ENCODE results near the gene SH2D1A.
"Not testable (repeated sequence)": the region's sequence is repeated elsewhere in the genome, so short reads cannot be mapped to it uniquely, and the experiment has no call there.

The SH2D1A gene
- 0 to 1.8 (median 0.03) reads per million in 17 experiments for total RNA-seq

- DNase-seq: no peak
Observed at GRCh38 chrX:124346117-124346876, at the start of gene SH2D1A. Gene SH2D1A (plus strand): TSS chrX:124346563. CDS start chrX:124346643, 80 bp downstream.

GRCh38 chrX:124299323-124299722 lies 47.0 kb upstream of the SH2D1A start:
- DNase-seq: not testable (repeated sequence)

GRCh38 chrX:124300405-124300804 lies 46.0 kb upstream of the SH2D1A start:
- no peak for DNase-seq

- no peak for DNase-seq
Observed at GRCh38 chrX:124307253-124307907, 39.0 kb upstream of the SH2D1A start.

- no peak for DNase-seq
Observed at GRCh38 chrX:124325732-124326131, 20.6 kb upstream of the SH2D1A start.

- DNase-seq: no peak
Observed at GRCh38 chrX:124328765-124329164, 17.6 kb upstream of the SH2D1A start.

GRCh38 chrX:124332481-124333424 lies 13.6 kb upstream of the SH2D1A start, which contains the start of gene TEX13D:
Gene TEX13D (plus strand): TSS chrX:124332660. CDS start chrX:124332918, 258 bp downstream.
- DNase-seq: no peak

- no peak for DNase-seq
Observed at GRCh38 chrX:124333862-124334261, 12.5 kb upstream of the SH2D1A start.

- not testable (repeated sequence) for DNase-seq
Observed at GRCh38 chrX:124334555-124334954, 11.8 kb upstream of the SH2D1A start.

GRCh38 chrX:124335598-124335997 lies 10.8 kb upstream of the SH2D1A start:
- DNase-seq: no peak

- DNase-seq: no peak
Observed at GRCh38 chrX:124337916-124338315, 8.4 kb upstream of the SH2D1A start.

GRCh38 chrX:124338733-124339514 lies 7.4 kb upstream of the SH2D1A start:
- DNase-seq: no peak

- DNase-seq: no peak
Observed at GRCh38 chrX:124341396-124342132, 4.8 kb upstream of the SH2D1A start.

- DNase-seq: no peak
Observed at GRCh38 chrX:124342174-124342867, 4.0 kb upstream of the SH2D1A start.

- DNase-seq: no peak
Observed at GRCh38 chrX:124343016-124343415, 3.3 kb upstream of the SH2D1A start.

GRCh38 chrX:124344246-124344645 lies 2.1 kb upstream of the SH2D1A start:
- DNase-seq: peak in 2 of 4 experiments; percentile 0 to 10

- no peak for DNase-seq
Observed at GRCh38 chrX:124346877-124347241, 496 bp downstream of the SH2D1A start.

GRCh38 chrX:124347242-124347641 lies 879 bp downstream of the SH2D1A start:
- DNase-seq: no peak

- no peak for DNase-seq
Observed at GRCh38 chrX:124348182-124348581, 1.8 kb downstream of the SH2D1A start.

GRCh38 chrX:124348885-124349453 lies 2.6 kb downstream of the SH2D1A start:
- DNase-seq: no peak

Data from suppressor macrophage (primary cell).